Transverse colon (tissue), 4 donors: ENCODE data around the gene OR5T1. TPM values are rescaled to one million over a fixed set of nuclear protein-coding genes. Genes with fewer than 3 reads are reported as not detected.

Experiments
- DNase-seq: peaks from one replicate; pipeline ENCODE4 v3.0.0-alpha.2; 2019
- H3K27ac ChIP-seq, 4 donors: fragments of 200-600 bp; sonication (generic); 2 replicates each; pipeline ENCODE4 v1.5.1; 2016 to 2018; ENCODE audit warnings: inconsistent platforms in 4 of 4
- H3K27me3 ChIP-seq: fragments of 200-600 bp; sonication (generic); 2 replicates; pipeline ENCODE4 v1.5.1; 2017; ENCODE audit warnings: inconsistent platforms
- H3K36me3 ChIP-seq, 4 donors: fragments of 200-600 bp; sonication (generic); 2 replicates each; pipeline ENCODE4 v1.5.1; 2017 to 2019; ENCODE audit warnings: inconsistent platforms in 4 of 4
- H3K4me1 ChIP-seq, 4 donors: fragments of 200-600 bp; sonication (generic); 2 replicates each; pipeline ENCODE4 v1.5.1; 2017 to 2020; ENCODE audit warnings: inconsistent platforms in 4 of 4
- H3K4me3 ChIP-seq, 4 donors: fragments of 200-600 bp; sonication (generic); 1 replicate in 1 of 4; 2 replicates in 3 of 4; pipeline versions ENCODE4 v1.5.1 to v1.6.1; 2017 to 2019; ENCODE audit warnings: inconsistent platforms in 4 of 4
- H3K9me3 ChIP-seq, 2 donors: fragments of 200-600 bp; sonication (generic); 2 replicates each; pipeline ENCODE4 v1.5.1; 2017 to 2019; ENCODE audit warnings: inconsistent platforms in 2 of 2
- EP300 ChIP-seq: sonication (generic); formaldehyde crosslinking; IDR thresholded peaks from one replicate; pipeline ENCODE4 v1.6.1; 2017; ENCODE audit warnings: antibody characterized with exemption, low read depth
- POLR2A ChIP-seq: fragments of 450-650 bp; IDR thresholded peaks from one replicate; pipeline ENCODE4 v1.6.1; 2016; ENCODE audit warnings: antibody characterized with exemption, mild to moderate bottlenecking, moderate library complexity
- POLR2AphosphoS5 ChIP-seq, 3 donors: sonication (generic); formaldehyde crosslinking; IDR thresholded peaks; one replicate each; pipeline ENCODE4 v1.6.1; 2016; ENCODE audit warnings: antibody characterized with exemption in 3 of 3
- WGBS, 2 donors: methylation state at CpG; one replicate each; pipeline ENCODE4 v1.1.5; 2018; ENCODE audit warnings: low coverage in 1 of 2; 5-methylcytosine and 5-hydroxymethylcytosine counted together
- in situ Hi-C, 4 donors: fragments of 200-750 bp; cut with MboI; loops; one replicate each; pipeline versions ENCODE4 v1.15.0 to v1.15.1; 2017; ENCODE audit warnings: low sequenced_read_pairs in 3 of 4, low pct_ligation_motif_present in 1 of 4, low pct_unique_long_range_greater_than_20kb in 1 of 4
- intact Hi-C: fragments of 100-400 bp; cut with DNase I; formaldehyde crosslinking; loops from one replicate; pipeline ENCODE4 v1.15.1; 2023; ENCODE audit warnings: low total_unique reads
- total RNA-seq, 4 donors: library from RNA; depleted of rRNA; stranded (reverse); fragments of >200 nt; gene quantifications; one replicate each; pipeline ENCODE4 v1.1.0, GENCODE V29; 2016
- TF ChIP-seq, protein P1 (sequence below), 5 experiments: fragments of 200-600 bp in 3 of 5; fragments of 450-650 bp in 2 of 5; sonication (generic) in 3 of 5; IDR thresholded peaks; 1 replicate in 2 of 5; 2 replicates in 3 of 5; pipeline ENCODE4 v1.5.1; 2016 to 2017; ENCODE audit warnings: antibody characterized with exemption in 5 of 5, inconsistent platforms in 3 of 5, mild to moderate bottlenecking in 2 of 5, moderate library complexity in 1 of 5

The OR5T1 gene
- not detected for total RNA-seq

DNA sequence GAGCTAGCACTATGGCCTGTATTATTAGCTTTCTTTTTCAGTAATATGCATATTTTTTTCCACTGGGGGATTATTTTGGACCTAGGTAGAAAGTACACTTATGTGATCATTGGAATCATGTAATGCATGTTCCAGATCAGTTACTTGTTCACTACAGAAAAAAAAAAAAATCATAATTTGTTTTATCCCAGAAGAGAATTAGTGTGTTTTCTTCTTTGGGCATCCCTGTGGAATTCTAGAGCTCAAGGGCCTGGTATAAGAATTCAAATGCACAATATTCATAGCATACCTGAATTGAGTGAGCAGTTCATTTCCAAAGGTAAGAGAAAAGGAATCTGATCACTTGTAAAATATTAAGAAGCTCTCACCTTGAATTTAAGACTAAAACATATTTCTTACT is at the start of gene OR5T1:
Gene OR5T1 (plus strand): TSS at position 301 of the 400 bp plus-strand sequence. CDS start 1,485 bp downstream, outside the sequence.
- intact Hi-C loops, result no loop called here
- no peaks in the 10 kb centered on the region for H3K27me3 ChIP-seq

DNA sequence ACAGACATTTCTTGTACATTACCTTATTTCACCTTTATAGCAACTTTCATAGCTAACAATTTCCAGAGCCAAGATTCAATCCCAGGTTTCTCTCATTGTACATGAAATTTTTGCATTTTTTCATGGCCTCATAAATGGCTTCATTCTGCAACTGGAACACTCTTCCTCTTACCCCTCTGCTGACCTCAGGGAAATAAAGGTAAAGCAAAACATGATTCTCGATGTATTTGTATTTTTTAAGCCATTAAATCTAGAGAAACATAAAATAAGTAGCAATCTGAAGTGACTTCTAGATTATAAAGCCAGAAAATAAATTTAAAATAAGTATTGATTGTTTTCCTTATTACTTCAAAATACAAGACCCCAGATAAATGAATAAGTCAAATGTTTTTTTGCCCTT is 39.8 kb upstream of the OR5T1 start, which contains the start of gene OR5T2:
Gene OR5T2 (minus strand): TSS at position 101 of the 400 bp plus-strand sequence. CDS start 1,193 bp downstream, outside the sequence.
- Histone ChIP-seq H3K4me1 (no peaks in the 10 kb centered on the region), H3K27me3 (no peaks in the 10 kb centered on the region), H3K9me3 (no peaks in the 10 kb centered on the region), H3K27ac (no peak within 1 kb of the TSS), H3K4me3 (no peak within 1 kb of the TSS), H3K36me3 (no peaks in the 10 kb centered on the region)
- WGBS, 2 donors, result 43 to 71% methylated on average over 1 of the region's 1 CpG
- TF ChIP-seq EP300 (no peak), POLR2A (no peak), POLR2AphosphoS5 (IDR thresholded peaks at IDR 0.05) (no peak)
- TF ChIP-seq, protein P1, sequence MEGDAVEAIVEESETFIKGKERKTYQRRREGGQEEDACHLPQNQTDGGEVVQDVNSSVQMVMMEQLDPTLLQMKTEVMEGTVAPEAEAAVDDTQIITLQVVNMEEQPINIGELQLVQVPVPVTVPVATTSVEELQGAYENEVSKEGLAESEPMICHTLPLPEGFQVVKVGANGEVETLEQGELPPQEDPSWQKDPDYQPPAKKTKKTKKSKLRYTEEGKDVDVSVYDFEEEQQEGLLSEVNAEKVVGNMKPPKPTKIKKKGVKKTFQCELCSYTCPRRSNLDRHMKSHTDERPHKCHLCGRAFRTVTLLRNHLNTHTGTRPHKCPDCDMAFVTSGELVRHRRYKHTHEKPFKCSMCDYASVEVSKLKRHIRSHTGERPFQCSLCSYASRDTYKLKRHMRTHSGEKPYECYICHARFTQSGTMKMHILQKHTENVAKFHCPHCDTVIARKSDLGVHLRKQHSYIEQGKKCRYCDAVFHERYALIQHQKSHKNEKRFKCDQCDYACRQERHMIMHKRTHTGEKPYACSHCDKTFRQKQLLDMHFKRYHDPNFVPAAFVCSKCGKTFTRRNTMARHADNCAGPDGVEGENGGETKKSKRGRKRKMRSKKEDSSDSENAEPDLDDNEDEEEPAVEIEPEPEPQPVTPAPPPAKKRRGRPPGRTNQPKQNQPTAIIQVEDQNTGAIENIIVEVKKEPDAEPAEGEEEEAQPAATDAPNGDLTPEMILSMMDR (IDR thresholded peaks at IDR 0.05), result no peak
- DNase-seq, result no peak
- intact Hi-C loops, result no loop called here
- in situ Hi-C loops, result no loop called here

More for the DNA sequence above, at the start of gene OR5T1:
- Histone ChIP-seq H3K4me3 (no peak within 1 kb of the TSS), H3K27ac (no peak within 1 kb of the TSS), H3K36me3 (no peaks in the 10 kb centered on the region), H3K9me3 (no peaks in the 10 kb centered on the region), H3K4me1 (no peaks in the 10 kb centered on the region)
- TF ChIP-seq EP300 (no peak), POLR2A (no peak), POLR2AphosphoS5 (IDR thresholded peaks at IDR 0.05) (no peak)
- TF ChIP-seq, protein P1 (IDR thresholded peaks at IDR 0.05), result no peak
- no peak for DNase-seq
- in situ Hi-C loops, result no loop called here

DNA sequence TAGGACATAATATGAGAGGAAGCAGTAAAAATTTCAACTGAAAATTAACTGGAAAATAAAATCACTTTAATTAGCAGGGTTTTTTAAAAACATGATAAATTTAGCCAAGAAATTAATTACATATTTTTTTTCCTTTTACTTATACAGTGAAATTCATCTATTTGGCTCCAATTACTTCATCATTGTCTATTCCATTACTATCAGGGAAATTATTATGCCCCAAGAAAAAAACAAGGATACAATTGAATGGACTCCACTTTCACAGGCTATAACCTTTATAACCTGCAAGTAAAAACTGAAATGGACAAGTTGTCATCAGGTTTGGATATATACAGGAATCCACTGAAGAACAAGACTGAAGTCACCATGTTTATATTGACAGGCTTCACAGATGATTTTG is 22.0 kb upstream of the OR5T1 start, which contains the start of gene OR5T3:
Gene OR5T3 (plus strand): TSS at position 301 of the 400 bp plus-strand sequence. CDS start 0 bp downstream, at position 301.
- no peak for DNase-seq
- in situ Hi-C loops, result no loop called here

DNA sequence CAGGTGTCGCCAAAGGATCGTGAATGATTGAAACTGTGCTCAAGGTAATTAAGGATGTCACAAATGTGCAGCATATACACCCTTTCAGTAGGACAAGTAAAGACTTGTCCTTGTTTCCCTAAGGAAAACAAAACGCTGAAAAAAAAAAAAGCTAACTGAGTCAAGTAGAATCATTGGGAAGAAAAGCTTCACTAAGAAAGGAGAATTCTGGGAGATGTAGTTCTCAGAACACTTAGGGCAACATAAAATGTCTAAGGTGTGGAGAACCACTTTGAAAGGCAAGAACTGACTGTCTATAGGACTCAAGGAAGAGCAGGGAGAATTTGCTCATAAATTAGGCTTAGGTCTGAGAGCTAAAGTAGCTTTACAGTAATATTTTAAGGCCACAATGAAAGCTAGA is 2.9 kb upstream of the OR5T1 start:
- peaks cover 0 to 4% of the 10 kb centered on the region in 2 donors for H3K9me3 ChIP-seq
- WGBS, 2 donors, result 41 to 43% methylated on average over 3 of the region's 3 CpGs
- H3K4me1 ChIP-seq, result no peaks in the 10 kb centered on the region
- H3K36me3 ChIP-seq, result no peaks in the 10 kb centered on the region
- H3K4me3 ChIP-seq, result no peak overlapping the region
- TF ChIP-seq EP300, result no peak
- TF ChIP-seq, protein P1 (IDR thresholded peaks at IDR 0.05), result no peak
- TF ChIP-seq POLR2AphosphoS5 (IDR thresholded peaks at IDR 0.05), result no peak
- no peak for TF ChIP-seq POLR2A
- no peaks in the 10 kb centered on the region for H3K27me3 ChIP-seq
- no peak for DNase-seq
- intact Hi-C loops, result no loop called here
- in situ Hi-C loops, result no loop called here
- no peak overlapping the region for H3K27ac ChIP-seq

More for the DNA sequence above, 22.0 kb upstream of the OR5T1 start, which contains the start of gene OR5T3:
- Histone ChIP-seq H3K27ac (no peak within 1 kb of the TSS), H3K4me1 (no peaks in the 10 kb centered on the region), H3K4me3 (no peak within 1 kb of the TSS), H3K36me3 (no peaks in the 10 kb centered on the region), H3K27me3 (no peaks in the 10 kb centered on the region), H3K9me3 (no peaks in the 10 kb centered on the region)
- intact Hi-C loops, result no loop called here
- TF ChIP-seq, protein P1 (IDR thresholded peaks at IDR 0.05), result no peak
- TF ChIP-seq EP300 (no peak), POLR2AphosphoS5 (IDR thresholded peaks at IDR 0.05) (no peak), POLR2A (no peak)
